Osteocyte (in vitro differentiated cells): ENCODE data around the gene MRAP2. TPM values are rescaled to one million over a fixed set of nuclear protein-coding genes. Genes with fewer than 3 reads are reported as not detected.
"Not testable (repeated sequence)": the region's sequence is repeated elsewhere in the genome, so short reads cannot be mapped to it uniquely, and the experiment has no call there.

Experiments
- DNase-seq: peaks from one replicate; pipeline ENCODE4 v3.0.0; 2021; ENCODE audit warnings: mixed read lengths; ENCODE audit not compliant: unreplicated experiment; ENCODE audit errors: extremely low spot score
- H3K27ac Mint-ChIP-seq: one replicate; pipeline ENCODE4 v1.8.0; 2021; ENCODE audit warnings: mild to moderate bottlenecking, mixed read lengths; ENCODE audit not compliant: unreplicated experiment
- H3K27me3 Mint-ChIP-seq: one replicate; pipeline ENCODE4 v1.8.0; 2021; ENCODE audit warnings: mixed read lengths; ENCODE audit not compliant: unreplicated experiment
- H3K36me3 Mint-ChIP-seq: one replicate; pipeline ENCODE4 v1.8.0; 2021; ENCODE audit warnings: mixed read lengths; ENCODE audit not compliant: unreplicated experiment
- H3K4me1 Mint-ChIP-seq: one replicate; pipeline ENCODE4 v1.8.0; 2021; ENCODE audit warnings: mixed read lengths; ENCODE audit not compliant: unreplicated experiment
- H3K4me3 Mint-ChIP-seq: one replicate; pipeline ENCODE4 v1.8.0; 2021; ENCODE audit warnings: mild to moderate bottlenecking, moderate library complexity, mixed read lengths; ENCODE audit not compliant: unreplicated experiment
- H3K9me3 Mint-ChIP-seq: one replicate; pipeline ENCODE4 v1.8.0; 2021; ENCODE audit warnings: mixed read lengths; ENCODE audit not compliant: unreplicated experiment
- total RNA-seq: library from RNA; stranded (reverse); gene quantifications from 2 replicates; pipeline ENCODE4 v1.2.1, GENCODE V29; 2021
- TF ChIP-seq, protein P1 (sequence below): fragments of 200-600 bp; sonication (generic); IDR thresholded peaks from 2 replicates; pipeline ENCODE4 v1.5.0; 2021; ENCODE audit warnings: antibody characterized with exemption, mild to moderate bottlenecking, moderate library complexity

Gene MRAP2
- total RNA-seq, 1 donor from 2014 or later = 10.7 TPM

DNA sequence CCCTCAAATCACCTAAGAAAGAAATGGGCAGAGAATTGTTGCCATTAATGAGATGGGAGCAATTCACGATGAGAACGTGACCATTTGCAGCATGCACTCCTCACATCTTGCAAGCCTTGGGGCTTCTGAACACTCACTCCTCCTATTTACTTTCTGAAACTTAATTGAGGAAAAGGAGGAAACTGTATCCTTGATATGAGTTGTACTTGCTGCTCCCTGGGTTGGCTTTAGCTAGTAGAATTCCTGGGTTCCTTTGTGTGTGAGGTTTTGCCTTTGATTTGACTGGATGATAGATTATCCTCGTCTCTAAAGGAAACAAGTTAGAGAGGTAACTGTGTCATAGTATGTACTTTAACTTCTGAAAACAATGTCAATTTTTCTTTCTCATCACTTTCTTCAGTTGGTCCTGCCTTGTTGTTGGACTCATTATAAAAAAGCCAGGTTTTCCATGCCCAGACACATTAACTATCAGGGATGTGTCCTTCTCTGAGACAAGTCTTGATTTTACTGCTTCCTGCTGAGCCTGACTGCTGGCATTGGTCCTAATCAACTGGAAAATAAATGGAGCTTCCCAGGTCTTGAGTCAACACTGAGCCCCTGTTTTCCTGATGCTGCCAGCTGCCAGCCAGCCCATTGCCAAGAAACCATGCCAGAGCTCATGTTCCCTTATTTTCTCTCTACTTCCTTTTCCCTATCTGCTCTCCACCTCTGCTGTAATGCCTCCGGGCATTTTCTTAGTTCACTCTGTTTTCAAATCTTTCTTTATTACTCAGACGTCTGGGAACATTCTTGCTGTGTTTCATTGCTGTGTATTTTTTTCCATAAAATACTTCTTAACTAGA lies 6.0 kb upstream of the MRAP2 start:
- Mint-ChIP-seq H3K27ac (peak overlapping the region; percentile 90), H3K4me3 (no peak overlapping the region), H3K9me3 (peaks cover 6% of the 10 kb centered on the region), H3K27me3 (no peaks in the 10 kb centered on the region), H3K4me1 (peaks cover 29% of the 10 kb centered on the region), H3K36me3 (no peaks in the 10 kb centered on the region)
- TF ChIP-seq, protein P1, sequence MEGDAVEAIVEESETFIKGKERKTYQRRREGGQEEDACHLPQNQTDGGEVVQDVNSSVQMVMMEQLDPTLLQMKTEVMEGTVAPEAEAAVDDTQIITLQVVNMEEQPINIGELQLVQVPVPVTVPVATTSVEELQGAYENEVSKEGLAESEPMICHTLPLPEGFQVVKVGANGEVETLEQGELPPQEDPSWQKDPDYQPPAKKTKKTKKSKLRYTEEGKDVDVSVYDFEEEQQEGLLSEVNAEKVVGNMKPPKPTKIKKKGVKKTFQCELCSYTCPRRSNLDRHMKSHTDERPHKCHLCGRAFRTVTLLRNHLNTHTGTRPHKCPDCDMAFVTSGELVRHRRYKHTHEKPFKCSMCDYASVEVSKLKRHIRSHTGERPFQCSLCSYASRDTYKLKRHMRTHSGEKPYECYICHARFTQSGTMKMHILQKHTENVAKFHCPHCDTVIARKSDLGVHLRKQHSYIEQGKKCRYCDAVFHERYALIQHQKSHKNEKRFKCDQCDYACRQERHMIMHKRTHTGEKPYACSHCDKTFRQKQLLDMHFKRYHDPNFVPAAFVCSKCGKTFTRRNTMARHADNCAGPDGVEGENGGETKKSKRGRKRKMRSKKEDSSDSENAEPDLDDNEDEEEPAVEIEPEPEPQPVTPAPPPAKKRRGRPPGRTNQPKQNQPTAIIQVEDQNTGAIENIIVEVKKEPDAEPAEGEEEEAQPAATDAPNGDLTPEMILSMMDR = no peak
- DNase-seq = no peak

DNA sequence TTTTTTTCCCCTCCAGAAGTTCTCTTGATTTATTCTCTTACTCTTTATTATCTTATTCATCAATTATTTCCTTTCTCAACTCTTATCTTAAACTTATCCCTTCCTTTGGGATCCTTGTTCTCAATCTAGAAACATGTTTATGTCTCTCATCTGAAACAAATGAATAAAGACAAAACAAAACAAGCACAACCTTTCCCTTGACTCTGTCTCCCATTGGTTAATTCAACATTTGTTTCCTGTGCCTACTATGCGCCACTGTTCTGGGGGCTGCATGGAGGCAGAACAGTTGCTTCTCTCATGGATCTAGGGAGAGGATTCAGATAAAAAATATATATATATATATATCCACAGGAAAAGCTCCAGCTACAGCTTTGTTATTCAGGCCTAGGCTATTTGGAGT lies 5.2 kb upstream of the MRAP2 start:
- Mint-ChIP-seq H3K4me1 (peaks cover 34% of the 10 kb centered on the region), H3K27me3 (no peaks in the 10 kb centered on the region), H3K9me3 (peaks cover 6% of the 10 kb centered on the region), H3K4me3 (no peak overlapping the region), H3K27ac (peak overlapping the region; percentile 90), H3K36me3 (no peaks in the 10 kb centered on the region)
- TF ChIP-seq, protein P1 = no peak
- DNase-seq = no peak

DNA sequence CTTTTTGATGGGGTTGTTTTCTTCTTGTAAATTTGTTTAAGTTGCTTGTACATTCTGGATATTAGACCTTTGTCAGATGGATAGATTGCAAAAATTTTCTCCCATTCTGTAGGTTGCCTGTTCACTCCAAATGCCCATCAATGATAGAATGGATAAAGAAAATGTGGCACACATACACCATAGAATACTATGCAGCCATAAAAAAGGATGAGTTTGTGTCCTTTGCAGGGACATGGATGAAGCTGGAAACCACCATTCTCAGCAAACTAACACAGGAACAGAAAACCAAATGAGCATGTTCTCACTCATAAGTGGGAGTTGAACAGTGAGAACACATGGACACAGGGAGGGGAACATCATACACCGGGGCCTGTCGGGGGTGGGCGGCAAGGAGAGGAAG lies 1.6 kb upstream of the MRAP2 start:
- not testable (repeated sequence) for H3K36me3 Mint-ChIP-seq, H3K9me3 Mint-ChIP-seq, H3K27ac Mint-ChIP-seq, DNase-seq
- peak overlapping the region; percentile 10 for H3K4me3 Mint-ChIP-seq
- H3K27me3 Mint-ChIP-seq = peaks cover 14% of the 10 kb centered on the region
- peaks cover 41% of the 10 kb centered on the region for H3K4me1 Mint-ChIP-seq

DNA sequence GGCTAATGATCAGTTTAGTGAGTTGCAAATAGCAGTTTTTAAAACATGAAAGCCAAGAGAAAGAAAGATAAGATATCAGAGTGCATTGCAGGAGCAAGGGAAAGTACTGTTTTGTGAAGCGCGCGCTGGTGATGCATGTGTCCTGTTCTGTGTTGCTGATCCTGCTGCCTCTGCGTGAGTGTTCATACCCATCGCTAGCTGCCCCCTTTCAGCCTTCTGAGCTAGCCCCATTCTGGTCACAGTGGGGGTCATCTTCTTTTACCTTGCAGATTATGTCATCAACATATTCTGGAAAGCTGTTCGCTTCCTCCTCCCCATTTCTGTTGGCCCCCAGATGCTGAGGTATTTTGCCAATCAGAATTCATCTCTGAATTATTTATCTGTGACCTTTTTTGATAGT lies 1.9 kb downstream of the MRAP2 start:
- TF ChIP-seq, protein P1 = no peak
- Mint-ChIP-seq H3K27me3 (peaks cover 23% of the 10 kb centered on the region), H3K4me1 (peaks cover 30% of the 10 kb centered on the region), H3K36me3 (no peaks in the 10 kb centered on the region), H3K27ac (no peak overlapping the region), H3K4me3 (no peak overlapping the region), H3K9me3 (no peaks in the 10 kb centered on the region)
- DNase-seq = no peak

DNA sequence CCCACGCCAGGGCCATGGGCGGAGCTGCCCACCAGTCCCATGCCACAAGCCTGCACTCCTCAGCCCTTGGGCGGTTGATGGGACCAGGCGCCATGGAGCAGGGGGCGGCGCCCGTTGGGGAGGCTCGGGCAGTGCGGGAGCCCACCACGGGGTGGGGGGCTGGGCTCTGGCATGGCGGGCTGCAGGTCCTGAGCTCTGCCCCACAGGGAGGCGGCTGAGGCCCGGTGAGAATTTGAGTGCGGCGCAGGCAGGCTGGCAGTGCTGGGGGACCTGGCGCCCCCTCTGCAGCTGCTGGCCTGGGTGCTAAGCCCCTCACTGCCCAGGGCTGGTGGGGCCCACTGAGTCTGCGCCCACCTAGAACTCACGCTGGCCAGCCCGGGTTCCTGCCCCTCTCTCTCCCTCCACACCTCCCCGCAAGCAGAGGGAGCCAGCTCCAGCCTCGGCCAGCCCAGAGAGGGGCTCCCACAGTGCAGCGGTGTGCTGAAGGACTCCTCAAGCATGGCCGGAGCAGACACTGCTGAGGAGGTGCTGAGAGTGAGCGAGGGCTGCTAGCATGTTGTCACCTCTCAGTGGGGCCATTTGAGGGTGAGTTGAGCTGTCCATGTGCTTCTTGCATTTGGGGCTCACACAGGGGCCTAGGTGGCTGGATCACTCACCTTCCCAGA lies 4.0 kb downstream of the MRAP2 start:
- TF ChIP-seq, protein P1 = no peak
- Mint-ChIP-seq H3K9me3 (no peaks in the 10 kb centered on the region), H3K4me3 (no peak overlapping the region), H3K27me3 (peaks cover 24% of the 10 kb centered on the region), H3K4me1 (peaks cover 32% of the 10 kb centered on the region), H3K27ac (no peak overlapping the region), H3K36me3 (no peaks in the 10 kb centered on the region)
- no peak for DNase-seq
